Activated T-cell treated with anti-CD3 and anti-CD28 coated beads, Interleukin-2, amount 50 U/mL, for 72 hours (primary cell): ENCODE data around the gene SLC9A1. TPM values are rescaled to one million over a fixed set of nuclear protein-coding genes. Genes with fewer than 3 reads are reported as not detected.
"Not testable (repeated sequence)": the region's sequence is repeated elsewhere in the genome, so short reads cannot be mapped to it uniquely, and the experiment has no call there.

Experiments
- ATAC-seq, 2 donors: fragments of 150-1000 bp; cut with Tn5 transposase; replicated peaks in 1 of 2; 2 replicates each; pipeline ENCODE4 v1.10.0; 2021; ENCODE audit warnings: moderate library complexity in 2 of 2, mild to moderate bottlenecking in 1 of 2
- DNase-seq, 2 donors: peaks; one replicate each; pipeline ENCODE4 v3.0.0; 2021 to 2022; ENCODE audit warnings: mixed read lengths in 1 of 2
- H3K27ac Mint-ChIP-seq: one replicate; pipeline ENCODE4 v1.8.0; 2022; ENCODE audit warnings: mild to moderate bottlenecking, moderate library complexity, mixed read lengths
- H3K27me3 Mint-ChIP-seq: one replicate; pipeline ENCODE4 v1.8.0; 2022; ENCODE audit warnings: low read depth, mixed read lengths
- H3K36me3 Mint-ChIP-seq, 2 donors: one replicate each; pipeline ENCODE4 v1.8.0; 2022; ENCODE audit warnings: mixed read lengths in 2 of 2, mild to moderate bottlenecking in 1 of 2; ENCODE audit not compliant: insufficient read depth in 2 of 2
- H3K4me1 Mint-ChIP-seq: one replicate; pipeline ENCODE4 v1.8.0; 2022; ENCODE audit warnings: low read depth, mixed read lengths
- H3K4me3 Mint-ChIP-seq, 2 donors: one replicate each; pipeline ENCODE4 v1.8.0; 2022; ENCODE audit warnings: mild to moderate bottlenecking in 2 of 2, mixed read lengths in 2 of 2, moderate library complexity in 2 of 2
- H3K9me3 Mint-ChIP-seq, 2 donors: one replicate each; pipeline ENCODE4 v1.8.0; 2022; ENCODE audit warnings: mixed read lengths in 2 of 2
- total RNA-seq, 2 donors: library from RNA; stranded (reverse); gene quantifications; one replicate each; pipeline ENCODE4 v1.2.3, GENCODE V29; 2022

SLC9A1 gene
- 10 to 100 TPM; 25.5 to 28.2 TPM for total RNA-seq

DNA sequence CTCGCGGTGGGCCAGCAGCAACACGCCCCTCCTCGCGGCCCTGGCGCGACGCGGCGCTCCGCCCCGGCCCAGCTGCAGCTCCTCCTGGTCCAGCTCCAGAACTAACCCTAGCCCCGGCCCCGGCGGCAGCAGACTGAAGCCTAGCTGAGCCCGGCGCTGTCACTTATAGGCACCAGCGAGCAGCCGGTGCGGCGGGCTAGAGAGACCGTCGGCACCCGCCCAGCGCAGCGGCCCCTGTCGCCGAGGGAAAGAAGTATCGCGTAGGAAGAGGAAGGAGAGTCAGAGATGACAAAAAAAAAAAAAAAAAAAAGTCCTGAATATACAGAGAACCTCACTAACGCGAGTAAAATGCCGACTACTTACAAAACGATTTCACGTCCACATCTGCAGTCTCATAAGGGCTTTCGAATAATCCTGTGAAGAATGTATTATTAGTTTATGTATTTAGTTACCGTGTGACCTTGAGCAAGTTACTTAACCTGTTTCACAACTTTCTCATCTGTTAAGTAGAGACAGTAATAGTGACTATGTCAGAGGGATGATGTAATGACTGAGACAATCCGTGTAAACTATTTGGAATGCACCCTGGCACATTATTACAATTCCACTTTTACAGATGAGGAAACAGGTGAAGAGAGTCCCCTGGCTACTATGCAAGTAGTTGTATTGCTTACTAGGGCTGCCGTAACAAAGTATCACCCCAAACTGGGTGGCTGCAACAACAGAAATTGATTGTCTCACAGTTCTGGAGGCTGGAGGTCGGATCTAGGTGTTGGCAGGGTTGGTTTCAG is at the start of gene SLC9A1:
SLC9A1 (minus strand) TSS at position 135 of the 791 bp plus-strand sequence. CDS start 791 bp downstream, outside the sequence.
- DNase-seq (peak; percentile 96 to 97), ATAC-seq (peak; percentile 89 to 90)
- Mint-ChIP-seq H3K9me3 (no peaks in the 10 kb centered on the region), H3K27ac (peak within 1 kb of the TSS; percentile 97), H3K4me3 (peak within 1 kb of the TSS; percentile 97), H3K36me3 (no peaks in the 10 kb centered on the region), H3K4me1 (peaks cover 44% of the 10 kb centered on the region), H3K27me3 (no peaks in the 10 kb centered on the region)

DNA sequence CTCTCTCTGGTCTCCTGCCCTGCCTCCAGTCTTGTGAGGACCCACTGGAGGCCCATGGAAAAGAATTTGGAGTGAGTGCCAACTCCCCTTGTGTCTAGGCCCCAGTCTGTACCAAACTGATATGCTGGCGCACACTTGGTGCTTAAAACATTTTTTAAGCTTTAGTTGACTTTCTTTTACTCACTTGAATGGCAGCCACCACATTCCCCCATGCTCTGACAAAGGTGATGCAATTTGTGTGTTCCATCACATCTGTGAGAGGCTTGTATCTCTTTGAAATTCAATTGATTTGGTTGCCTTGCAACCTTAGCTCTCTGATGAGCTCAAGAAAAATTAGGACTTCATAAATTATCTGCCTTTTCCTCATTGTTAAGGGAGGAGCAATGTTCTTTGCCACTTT is 49.0 kb upstream of the SLC9A1 start:
- Mint-ChIP-seq H3K9me3 (no peaks in the 10 kb centered on the region), H3K27ac (no peak overlapping the region), H3K4me1 (no peaks in the 10 kb centered on the region), H3K36me3 (no peaks in the 10 kb centered on the region), H3K27me3 (no peaks in the 10 kb centered on the region), H3K4me3 (no peak overlapping the region)
- ATAC-seq: no peak
- no peak for DNase-seq

DNA sequence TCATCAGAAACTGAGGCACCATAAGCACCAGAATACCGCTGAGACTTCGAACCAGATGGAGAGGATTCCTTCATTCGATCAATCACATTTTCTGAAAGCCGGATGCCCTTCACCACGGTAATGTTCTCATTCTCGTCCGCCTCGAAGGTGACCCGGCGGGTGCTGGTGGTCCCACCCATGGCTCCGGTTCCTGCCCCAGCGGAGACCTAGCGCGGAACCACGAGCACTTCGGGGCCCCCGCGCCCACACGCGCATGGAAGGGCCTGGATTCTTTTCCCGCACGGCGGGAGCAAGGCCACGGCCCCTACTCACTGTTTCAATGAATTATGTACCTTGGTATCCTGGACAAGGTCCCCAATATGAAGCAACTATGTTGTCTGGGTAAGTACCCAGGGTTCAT is 46.4 kb upstream of the SLC9A1 start:
- Mint-ChIP-seq H3K36me3 (no peaks in the 10 kb centered on the region), H3K27me3 (no peaks in the 10 kb centered on the region), H3K27ac (no peak overlapping the region), H3K4me3 (no peak overlapping the region), H3K9me3 (no peaks in the 10 kb centered on the region), H3K4me1 (peaks cover 10% of the 10 kb centered on the region)
- ATAC-seq: no peak
- no peak for DNase-seq

DNA sequence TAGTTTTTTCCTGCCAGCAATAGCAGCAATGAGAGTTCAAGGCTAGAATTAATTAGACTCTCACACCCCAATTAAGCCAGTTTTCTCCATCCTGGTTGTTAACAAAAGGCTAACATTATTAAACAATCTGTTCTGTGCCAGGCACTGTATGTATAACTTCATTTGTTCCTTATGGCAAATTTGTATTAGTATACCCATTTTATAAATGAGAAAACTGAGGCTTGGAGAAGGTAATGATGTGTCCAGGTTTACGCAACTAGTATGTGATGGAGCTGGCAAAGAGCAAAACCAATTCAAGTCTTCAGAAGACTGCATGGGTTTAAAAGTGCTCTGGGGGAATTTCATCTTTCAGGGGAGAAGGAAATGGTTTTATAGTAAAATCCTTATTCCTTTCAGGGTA is 38.3 kb upstream of the SLC9A1 start:
- H3K4me1 Mint-ChIP-seq: peaks cover 7% of the 10 kb centered on the region
- ATAC-seq (no peak), DNase-seq (no peak)
- no peaks in the 10 kb centered on the region for H3K27me3 Mint-ChIP-seq
- no peak overlapping the region for H3K4me3 Mint-ChIP-seq
- H3K9me3 Mint-ChIP-seq: no peaks in the 10 kb centered on the region
- H3K27ac Mint-ChIP-seq: no peak overlapping the region
- no peaks in the 10 kb centered on the region for H3K36me3 Mint-ChIP-seq

DNA sequence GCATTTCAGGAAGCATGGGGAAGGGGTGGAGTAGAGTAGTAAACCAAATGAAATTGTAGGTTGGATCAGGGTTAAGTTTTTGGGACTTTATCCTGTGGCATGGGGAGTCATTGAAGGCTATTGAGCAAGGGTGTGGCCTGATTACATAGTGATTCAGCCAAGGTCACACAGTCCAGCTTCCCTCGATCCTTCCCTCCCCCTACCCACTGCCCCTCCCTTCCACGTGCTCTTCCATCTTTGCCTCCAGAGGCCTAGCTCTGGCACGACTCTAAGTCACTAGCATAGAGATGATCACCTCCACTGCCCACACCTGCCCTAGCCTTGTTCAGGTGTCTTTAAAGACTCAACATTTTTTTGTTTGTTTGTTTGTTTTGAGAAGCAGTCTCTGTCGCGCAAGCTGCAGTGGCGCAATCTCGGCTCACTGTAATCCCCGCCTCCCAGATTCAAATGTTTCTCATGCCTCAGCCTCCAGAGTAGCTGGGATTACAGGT is 37.2 kb upstream of the SLC9A1 start:
- Mint-ChIP-seq H3K9me3 (no peaks in the 10 kb centered on the region), H3K36me3 (no peaks in the 10 kb centered on the region), H3K4me1 (no peaks in the 10 kb centered on the region), H3K27me3 (no peaks in the 10 kb centered on the region), H3K27ac (no peak overlapping the region), H3K4me3 (no peak overlapping the region)
- ATAC-seq: no peak
- no peak for DNase-seq

DNA sequence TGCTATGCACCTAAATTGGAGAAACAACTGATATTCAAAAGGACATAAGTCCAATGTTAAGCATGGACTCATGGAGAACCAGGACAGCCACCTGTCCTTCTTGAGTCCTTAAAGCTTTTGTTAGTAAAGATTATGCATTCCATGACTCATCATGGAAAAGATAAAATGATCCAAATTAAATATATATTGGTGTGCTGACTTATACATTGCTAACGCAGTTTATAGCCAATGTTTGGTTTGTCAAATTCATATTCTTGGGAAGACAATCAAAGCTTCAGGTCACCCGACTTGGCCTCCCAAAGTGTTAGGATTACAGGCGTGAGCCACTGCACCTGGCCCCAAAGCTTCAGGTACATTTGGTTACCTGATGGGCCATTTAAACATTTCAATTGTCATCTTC is 29.7 kb upstream of the SLC9A1 start:
- H3K4me3 Mint-ChIP-seq, DNase-seq, H3K4me1 Mint-ChIP-seq, H3K36me3 Mint-ChIP-seq, ATAC-seq, H3K27me3 Mint-ChIP-seq, H3K9me3 Mint-ChIP-seq, H3K27ac Mint-ChIP-seq: not testable (repeated sequence)

DNA sequence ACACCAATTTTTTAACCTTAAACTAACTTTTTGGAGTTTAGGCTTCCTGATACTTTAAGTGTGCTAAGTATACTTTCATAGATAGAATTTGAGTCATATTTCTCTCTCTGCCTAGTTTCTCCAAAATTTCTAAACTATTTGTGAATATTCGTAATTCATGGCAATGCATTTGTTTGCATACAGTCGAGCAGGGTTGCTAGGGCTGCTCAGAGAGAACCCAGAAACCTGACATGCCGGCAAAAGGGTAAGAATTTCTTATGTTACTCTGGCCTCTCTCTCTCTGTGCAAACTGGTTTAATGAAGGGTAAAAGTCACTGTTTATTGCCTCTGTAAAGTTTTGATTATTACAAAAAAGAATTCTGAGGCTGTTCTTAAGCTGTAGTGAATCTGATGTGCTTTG is 25.1 kb upstream of the SLC9A1 start:
- ATAC-seq: no peak
- no peak overlapping the region for H3K27ac Mint-ChIP-seq
- no peaks in the 10 kb centered on the region for H3K4me1 Mint-ChIP-seq
- no peaks in the 10 kb centered on the region for H3K27me3 Mint-ChIP-seq
- H3K9me3 Mint-ChIP-seq: peaks cover 0 to 6% of the 10 kb centered on the region in 2 donors
- no peak overlapping the region for H3K4me3 Mint-ChIP-seq
- no peak for DNase-seq
- peaks cover 0 to 8% of the 10 kb centered on the region in 2 donors for H3K36me3 Mint-ChIP-seq

DNA sequence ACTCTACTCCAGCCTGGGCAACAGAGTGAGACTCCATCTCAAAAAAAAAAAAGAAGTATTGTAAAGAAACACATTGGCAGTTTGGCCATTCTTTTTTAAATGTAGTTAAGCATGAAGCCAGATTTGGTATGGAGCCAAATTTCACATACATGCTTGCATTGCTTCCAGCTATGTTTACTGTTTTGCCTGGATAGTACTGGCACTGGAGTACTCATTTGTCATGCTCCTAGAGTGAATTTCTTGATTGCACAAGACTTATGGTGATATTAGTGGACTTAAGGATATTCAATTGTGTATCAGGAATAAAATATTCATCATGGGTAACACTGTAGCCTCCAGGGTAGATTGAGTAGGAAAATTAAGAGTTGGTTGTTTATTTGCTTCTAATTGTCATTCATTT is 24.5 kb upstream of the SLC9A1 start:
- Mint-ChIP-seq H3K27ac (no peak overlapping the region), H3K9me3 (peaks cover 0 to 6% of the 10 kb centered on the region in 2 donors), H3K27me3 (no peaks in the 10 kb centered on the region), H3K4me1 (no peaks in the 10 kb centered on the region), H3K36me3 (peaks cover 0 to 8% of the 10 kb centered on the region in 2 donors), H3K4me3 (no peak overlapping the region)
- DNase-seq (no peak), ATAC-seq (no peak)

DNA sequence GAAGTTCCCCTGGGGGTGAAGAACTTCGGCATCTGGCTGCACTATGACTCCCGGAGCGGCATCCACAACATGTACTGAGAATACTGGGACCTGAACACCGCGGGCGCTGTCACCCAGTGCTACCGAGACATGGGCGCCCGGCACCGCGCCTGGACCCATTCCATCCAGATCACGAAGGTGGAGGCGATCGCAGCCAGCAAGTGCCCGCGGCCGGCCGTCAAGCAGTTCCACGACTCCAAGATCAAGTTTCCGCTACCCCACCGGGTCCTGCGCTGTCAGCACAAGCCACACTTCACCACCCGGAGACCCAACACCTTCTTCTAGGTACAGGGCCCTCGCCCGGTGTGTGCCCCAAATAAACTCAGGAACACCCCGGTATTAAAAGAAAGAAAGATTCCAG is 22.0 kb upstream of the SLC9A1 start:
- Mint-ChIP-seq H3K4me1 (no peaks in the 10 kb centered on the region), H3K36me3 (peaks cover 0 to 3% of the 10 kb centered on the region in 2 donors), H3K4me3 (no peak overlapping the region), H3K27me3 (no peaks in the 10 kb centered on the region), H3K27ac (no peak overlapping the region), H3K9me3 (peaks cover 0 to 4% of the 10 kb centered on the region in 2 donors)
- no peak for ATAC-seq
- DNase-seq: no peak

DNA sequence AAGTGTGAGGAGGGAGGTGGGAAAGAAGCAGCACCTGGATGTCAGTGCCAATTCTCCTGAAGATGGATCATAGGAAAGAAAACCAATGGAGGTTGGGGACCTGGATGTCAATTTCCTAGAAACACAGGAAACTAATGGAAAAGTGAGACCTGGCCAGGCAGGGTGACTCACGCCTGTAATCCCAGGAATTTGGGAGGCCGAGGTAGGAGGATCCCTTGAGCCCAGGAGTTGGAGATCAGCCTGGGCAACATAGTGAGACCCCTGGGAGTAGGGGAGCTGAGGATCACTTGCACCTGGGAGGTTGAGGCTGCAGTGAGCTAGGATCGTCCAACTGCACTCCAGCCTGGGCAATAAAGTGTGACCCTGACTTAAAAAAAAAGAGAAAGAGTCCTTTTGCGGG is 21.4 kb upstream of the SLC9A1 start:
- peaks cover 0 to 4% of the 10 kb centered on the region in 2 donors for H3K9me3 Mint-ChIP-seq
- H3K27me3 Mint-ChIP-seq: no peaks in the 10 kb centered on the region
- no peak overlapping the region for H3K4me3 Mint-ChIP-seq
- no peak for ATAC-seq
- H3K4me1 Mint-ChIP-seq: no peaks in the 10 kb centered on the region
- no peak for DNase-seq
- H3K27ac Mint-ChIP-seq: no peak overlapping the region
- peaks cover 0 to 3% of the 10 kb centered on the region in 2 donors for H3K36me3 Mint-ChIP-seq

DNA sequence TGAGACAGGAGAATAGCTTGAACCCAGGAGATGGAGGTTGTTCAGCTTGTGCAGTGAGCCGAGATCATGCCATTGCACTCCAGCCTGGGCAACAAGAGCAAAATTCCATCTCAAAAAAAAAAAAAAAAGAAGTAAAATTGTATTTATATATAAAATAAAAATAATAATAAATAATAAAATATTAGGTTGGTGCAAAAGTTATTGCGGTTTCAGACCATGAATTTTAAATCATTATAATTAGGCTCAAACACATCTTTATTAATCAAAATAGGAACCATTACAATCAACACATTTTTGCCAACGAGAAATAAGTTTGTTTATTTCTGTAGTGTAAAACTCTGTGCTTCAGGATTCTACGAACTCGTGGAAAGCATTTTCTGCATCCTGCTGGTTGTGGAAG is 18.1 kb upstream of the SLC9A1 start:
- not testable (repeated sequence) for H3K27ac Mint-ChIP-seq, ATAC-seq, H3K36me3 Mint-ChIP-seq, H3K4me3 Mint-ChIP-seq, H3K9me3 Mint-ChIP-seq, DNase-seq, H3K27me3 Mint-ChIP-seq, H3K4me1 Mint-ChIP-seq

DNA sequence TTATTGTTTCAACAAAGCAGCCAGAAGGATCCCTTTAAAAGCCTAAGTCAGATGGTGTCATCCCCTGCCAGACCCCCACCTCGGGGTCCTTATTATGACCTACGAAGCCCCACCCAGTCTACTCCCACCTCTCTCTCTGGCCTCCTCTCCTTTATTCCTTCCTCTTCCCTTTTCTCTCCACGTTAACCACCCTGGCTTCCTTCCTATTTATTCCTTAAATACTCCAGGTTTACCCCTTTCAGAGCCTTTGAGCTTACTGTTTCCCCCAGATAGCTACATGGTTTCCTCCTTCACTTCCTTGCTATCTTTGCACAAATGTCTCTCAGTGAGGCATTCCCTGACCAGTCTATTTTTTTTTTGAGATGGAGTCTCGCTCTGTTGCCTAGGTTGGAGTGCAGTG is 12.0 kb upstream of the SLC9A1 start:
- no peak for ATAC-seq
- Mint-ChIP-seq H3K36me3 (no peaks in the 10 kb centered on the region), H3K27ac (no peak overlapping the region), H3K4me1 (peaks cover 4% of the 10 kb centered on the region), H3K9me3 (no peaks in the 10 kb centered on the region), H3K27me3 (no peaks in the 10 kb centered on the region), H3K4me3 (no peak overlapping the region)
- DNase-seq: no peak

DNA sequence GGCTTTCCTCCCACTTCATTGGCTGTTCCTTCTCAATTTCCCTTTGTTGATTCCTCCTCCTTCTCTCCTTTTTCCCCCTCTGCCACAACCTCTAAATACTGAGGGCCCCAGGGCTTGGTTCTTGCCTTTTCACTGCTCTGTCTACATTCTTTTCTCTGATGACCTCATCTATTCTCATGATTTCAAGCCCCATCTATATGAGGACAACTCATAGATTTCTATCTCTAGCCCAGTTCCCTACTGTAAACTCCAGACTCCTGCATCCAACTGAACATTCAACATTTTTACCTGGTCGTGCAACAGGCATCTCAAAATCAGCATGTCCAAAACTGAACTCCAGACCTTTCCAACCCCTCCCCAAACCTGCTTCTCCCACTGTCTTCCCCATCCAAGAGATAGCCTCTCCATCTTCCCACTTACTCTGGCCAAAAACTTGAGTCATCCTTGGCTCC is 11.5 kb upstream of the SLC9A1 start:
- ATAC-seq (no peak), DNase-seq (no peak)
- H3K4me3 Mint-ChIP-seq: no peak overlapping the region
- no peaks in the 10 kb centered on the region for H3K36me3 Mint-ChIP-seq
- H3K9me3 Mint-ChIP-seq: no peaks in the 10 kb centered on the region
- peaks cover 10% of the 10 kb centered on the region for H3K4me1 Mint-ChIP-seq
- H3K27ac Mint-ChIP-seq: no peak overlapping the region
- H3K27me3 Mint-ChIP-seq: no peaks in the 10 kb centered on the region

DNA sequence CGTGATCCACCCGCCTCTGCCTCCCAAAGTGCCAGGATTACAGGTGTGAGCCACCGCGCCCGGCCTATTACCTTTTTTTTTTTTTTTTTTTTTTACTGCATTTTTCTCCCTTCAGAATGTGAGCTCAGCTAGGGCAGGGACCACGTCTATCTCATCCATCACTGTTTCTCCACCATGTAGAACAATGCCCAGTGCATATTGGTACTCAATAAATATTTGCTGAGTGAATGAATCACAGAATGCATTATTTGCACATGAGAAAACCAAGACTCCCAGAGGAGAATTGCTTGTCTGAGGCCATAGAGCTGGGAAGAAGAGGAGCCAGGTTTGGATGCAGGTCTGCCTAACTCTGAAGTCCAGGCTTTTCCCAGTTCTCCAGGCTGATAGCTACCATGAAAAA is 8.2 kb upstream of the SLC9A1 start:
- H3K9me3 Mint-ChIP-seq: no peaks in the 10 kb centered on the region
- no peaks in the 10 kb centered on the region for H3K36me3 Mint-ChIP-seq
- ATAC-seq (no peak), DNase-seq (no peak)
- H3K27me3 Mint-ChIP-seq: no peaks in the 10 kb centered on the region
- H3K27ac Mint-ChIP-seq: no peak overlapping the region
- H3K4me3 Mint-ChIP-seq: no peak overlapping the region
- peaks cover 12% of the 10 kb centered on the region for H3K4me1 Mint-ChIP-seq
